Activated gamma-delta T cell (primary cell): ENCODE results near the gene GIGYF2.
A peak's percentile ranks its signal among the peaks of the same experiment; 100 is the strongest.
"Not testable (repeated sequence)": the region's sequence is repeated elsewhere in the genome, so short reads cannot be mapped to it uniquely, and the experiment has no call there.

Experiments used
- DNase-seq: peaks from one replicate; lab custom pipeline; 2025; lab: John Stamatoyannopoulos, UW
- total RNA-seq, 2 donors: gene quantifications; one replicate each; lab custom pipeline; 2026; lab: John Stamatoyannopoulos, UW

GIGYF2 gene, protein sequence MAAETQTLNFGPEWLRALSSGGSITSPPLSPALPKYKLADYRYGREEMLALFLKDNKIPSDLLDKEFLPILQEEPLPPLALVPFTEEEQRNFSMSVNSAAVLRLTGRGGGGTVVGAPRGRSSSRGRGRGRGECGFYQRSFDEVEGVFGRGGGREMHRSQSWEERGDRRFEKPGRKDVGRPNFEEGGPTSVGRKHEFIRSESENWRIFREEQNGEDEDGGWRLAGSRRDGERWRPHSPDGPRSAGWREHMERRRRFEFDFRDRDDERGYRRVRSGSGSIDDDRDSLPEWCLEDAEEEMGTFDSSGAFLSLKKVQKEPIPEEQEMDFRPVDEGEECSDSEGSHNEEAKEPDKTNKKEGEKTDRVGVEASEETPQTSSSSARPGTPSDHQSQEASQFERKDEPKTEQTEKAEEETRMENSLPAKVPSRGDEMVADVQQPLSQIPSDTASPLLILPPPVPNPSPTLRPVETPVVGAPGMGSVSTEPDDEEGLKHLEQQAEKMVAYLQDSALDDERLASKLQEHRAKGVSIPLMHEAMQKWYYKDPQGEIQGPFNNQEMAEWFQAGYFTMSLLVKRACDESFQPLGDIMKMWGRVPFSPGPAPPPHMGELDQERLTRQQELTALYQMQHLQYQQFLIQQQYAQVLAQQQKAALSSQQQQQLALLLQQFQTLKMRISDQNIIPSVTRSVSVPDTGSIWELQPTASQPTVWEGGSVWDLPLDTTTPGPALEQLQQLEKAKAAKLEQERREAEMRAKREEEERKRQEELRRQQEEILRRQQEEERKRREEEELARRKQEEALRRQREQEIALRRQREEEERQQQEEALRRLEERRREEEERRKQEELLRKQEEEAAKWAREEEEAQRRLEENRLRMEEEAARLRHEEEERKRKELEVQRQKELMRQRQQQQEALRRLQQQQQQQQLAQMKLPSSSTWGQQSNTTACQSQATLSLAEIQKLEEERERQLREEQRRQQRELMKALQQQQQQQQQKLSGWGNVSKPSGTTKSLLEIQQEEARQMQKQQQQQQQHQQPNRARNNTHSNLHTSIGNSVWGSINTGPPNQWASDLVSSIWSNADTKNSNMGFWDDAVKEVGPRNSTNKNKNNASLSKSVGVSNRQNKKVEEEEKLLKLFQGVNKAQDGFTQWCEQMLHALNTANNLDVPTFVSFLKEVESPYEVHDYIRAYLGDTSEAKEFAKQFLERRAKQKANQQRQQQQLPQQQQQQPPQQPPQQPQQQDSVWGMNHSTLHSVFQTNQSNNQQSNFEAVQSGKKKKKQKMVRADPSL (N-terminal part only)
- 166 to 169 reads per million in 2 donors for total RNA-seq

DNA sequence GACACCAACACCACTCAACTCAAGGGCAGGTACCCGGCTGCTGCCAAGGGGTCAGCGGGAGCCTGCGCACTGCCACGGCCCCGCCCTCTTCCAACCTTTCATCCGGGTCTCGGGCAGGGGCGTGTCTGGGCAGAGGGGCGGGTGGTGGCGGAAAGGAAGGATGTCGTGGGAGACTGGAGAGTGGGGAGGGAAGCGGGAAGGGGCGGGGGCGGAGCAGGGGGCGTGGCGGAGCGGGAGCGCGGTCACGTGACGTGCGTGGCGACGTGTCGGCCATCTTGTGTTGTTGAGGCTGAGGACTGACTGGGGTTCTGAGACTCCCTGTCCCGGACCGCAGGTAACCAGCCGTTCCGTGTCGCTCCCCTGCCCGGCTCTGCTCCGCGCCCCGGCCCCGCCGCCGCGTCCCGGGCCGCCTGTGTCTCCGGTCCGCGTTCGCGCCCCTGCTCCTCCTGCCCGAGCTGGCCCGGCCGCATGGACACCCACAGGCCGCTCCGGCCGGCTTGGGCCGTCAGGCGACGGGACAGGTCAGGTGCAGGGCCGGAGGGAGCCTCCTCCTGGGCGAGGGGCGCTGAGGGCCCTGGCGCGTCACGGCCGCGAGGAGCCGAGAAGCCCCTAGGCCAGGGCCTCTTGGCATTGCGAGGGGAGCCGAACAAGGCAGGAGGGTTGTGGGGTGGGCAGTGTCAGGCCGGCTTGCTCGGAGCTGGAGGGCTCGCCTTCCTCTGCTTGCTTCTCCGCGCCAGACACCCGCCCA is at the start of gene GIGYF2:
TSS of gene GIGYF2 (plus strand) at position 273 of the 748 bp plus-strand sequence. CDS start 37,867 bp downstream, outside the sequence.
- peak; percentile 81 for DNase-seq

DNA sequence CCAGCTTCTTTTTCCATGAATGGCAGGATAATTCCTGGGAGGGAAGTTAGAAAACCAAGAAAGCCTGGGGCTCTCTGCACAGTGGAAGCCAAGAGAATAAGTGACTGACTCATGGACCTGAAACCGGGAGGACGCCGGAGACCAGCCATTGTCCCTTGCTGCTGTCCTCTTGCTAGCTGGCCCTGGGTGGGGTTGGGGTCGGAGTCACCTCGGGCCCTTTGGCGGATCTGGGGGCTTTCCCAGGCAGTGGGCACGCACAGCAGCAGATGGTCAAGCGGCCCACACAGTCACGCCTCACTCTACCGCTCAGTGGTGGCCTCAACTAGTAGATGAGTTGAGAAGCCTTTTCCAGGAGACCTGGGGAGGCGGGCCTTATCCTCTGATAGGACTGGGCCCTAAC is 48.1 kb upstream of the GIGYF2 start:
- DNase-seq = no peak

DNA sequence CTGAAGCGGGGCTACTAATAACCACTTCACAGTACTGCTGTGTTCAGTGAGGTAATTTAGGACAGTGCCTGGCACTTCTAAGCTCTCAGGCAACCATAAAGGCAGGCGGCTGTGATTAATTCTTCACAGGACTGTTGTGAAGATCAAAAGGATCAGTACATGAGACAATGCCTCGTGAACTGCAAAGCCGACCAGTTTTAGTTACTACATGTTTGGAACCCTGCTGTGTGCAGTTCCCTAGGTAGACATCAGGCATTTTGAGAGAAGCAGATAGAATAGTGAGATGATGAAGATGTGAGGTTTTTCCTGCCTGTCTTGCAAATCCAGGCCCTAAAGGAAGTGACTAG is 44.7 kb upstream of the GIGYF2 start:
- no peak for DNase-seq

DNA sequence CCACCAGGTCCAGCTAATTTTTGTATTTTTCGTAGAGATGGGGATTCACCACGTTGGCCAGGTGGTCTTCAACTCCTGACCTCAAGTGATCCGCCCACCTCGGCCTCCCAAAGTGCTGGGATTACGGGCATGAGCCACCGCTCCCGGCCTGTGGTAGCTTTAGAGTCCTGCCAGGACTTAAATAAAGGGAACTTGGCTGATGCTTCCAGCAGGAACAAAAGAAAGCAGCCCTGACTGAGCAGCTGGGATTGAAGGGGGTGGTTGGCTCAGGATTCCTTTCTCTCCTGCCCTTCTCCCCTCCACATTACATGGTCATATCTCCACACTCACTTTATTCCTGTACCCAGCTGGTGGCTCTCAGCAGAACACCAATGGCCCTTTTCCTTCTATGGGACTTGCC is 43.7 kb upstream of the GIGYF2 start:
- no peak for DNase-seq

DNA sequence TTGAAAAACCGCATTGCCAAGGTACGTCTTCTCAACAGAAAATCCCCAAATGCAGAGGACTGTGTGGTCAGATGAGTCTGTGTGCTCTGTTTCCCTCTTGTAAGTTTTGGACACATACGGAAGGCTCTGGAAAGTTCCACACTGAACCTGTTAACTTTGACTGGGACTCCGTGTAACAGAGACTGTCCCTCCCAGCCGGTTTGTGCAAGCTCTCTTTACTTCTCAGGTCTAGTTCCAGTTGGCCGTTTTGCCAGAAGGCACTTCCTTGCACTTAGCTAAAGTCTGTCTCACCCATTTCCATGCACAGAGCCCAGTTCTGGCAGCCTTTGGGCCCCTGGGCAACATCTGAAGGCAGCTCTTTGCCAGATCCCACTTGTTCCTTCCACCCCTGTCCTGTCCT is 41.7 kb upstream of the GIGYF2 start:
- DNase-seq = no peak

DNA sequence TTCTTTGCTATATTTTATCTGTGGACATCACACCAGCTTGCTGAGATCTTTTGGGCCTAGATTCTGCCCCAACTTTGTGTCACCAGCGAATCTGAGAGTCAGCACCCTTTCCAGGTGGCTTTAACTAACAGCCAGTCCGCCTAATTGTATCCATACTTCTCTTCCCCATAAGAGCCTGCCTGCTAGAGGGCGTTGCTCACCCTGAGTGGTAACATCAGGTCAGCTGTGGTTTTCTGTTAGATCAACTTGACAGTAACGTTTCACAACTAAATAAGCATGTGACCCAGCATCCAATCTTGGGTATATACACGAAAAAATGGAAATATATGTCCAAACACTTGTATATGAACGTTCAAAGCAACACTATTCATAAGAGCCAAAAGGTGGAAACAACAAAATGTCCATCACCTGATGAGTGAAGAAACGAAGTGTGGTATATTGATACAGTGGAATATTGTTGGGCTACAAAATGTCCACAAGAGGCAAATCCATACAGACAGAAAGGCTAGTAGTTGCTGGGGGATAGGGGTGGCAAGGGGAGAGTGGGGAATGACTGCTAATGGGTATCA is 38.8 kb upstream of the GIGYF2 start:
- DNase-seq = no peak

DNA sequence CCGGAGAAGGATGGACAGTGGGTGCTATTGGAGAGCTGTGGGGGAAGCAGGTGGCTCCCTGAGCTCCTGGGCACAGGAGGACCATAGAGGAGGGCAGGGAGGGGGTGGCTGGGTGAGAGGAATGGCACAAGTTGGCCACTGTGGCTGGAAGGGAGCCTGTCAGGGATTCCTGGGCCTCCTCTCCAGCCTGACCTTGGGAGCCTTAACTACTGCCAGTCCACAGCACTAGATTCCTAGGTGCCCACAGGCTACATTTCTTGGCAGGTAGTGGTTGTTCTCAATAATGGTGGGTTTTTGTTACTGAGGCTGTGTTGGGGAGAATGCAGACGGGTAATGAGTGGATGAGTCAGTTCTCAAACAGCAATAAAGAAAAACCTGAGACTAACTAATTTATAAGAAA is 37.8 kb upstream of the GIGYF2 start:
- DNase-seq = no peak

DNA sequence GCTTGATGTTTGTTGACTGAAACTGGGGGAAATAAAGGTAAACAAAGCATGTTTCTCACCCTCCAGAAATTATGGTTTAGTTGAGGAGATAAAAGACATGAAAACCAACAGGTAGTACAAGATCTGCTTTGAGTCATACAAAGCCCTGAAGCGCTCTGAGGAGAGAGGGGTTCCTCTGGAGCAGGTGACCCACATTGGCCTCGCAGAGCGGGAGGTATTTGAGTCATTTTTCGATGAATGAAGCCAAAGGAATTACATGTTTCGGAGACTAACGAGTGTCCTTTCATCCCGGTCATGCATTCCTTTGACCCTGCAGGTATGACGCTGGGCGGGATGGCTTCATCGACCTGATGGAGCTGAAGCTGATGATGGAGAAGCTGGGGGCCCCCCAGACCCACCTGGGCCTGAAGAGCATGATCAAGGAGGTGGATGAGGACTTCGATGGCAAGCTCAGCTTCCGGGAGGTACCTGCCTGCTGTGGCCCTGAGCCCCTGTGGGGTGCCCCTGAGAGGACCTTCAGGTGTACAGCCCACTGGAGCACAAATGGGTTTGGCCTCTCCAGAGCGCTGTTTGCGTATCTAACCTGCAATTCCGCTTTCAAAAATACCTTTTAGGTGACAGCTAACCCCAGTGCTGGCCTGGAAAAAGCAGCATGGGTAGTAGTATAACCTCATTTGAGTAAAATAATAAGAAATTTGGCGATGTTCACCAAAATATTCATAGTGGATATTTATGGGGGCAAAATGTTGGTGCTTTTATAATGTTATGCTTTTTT is 34.5 kb upstream of the GIGYF2 start:
- DNase-seq = no peak

DNA sequence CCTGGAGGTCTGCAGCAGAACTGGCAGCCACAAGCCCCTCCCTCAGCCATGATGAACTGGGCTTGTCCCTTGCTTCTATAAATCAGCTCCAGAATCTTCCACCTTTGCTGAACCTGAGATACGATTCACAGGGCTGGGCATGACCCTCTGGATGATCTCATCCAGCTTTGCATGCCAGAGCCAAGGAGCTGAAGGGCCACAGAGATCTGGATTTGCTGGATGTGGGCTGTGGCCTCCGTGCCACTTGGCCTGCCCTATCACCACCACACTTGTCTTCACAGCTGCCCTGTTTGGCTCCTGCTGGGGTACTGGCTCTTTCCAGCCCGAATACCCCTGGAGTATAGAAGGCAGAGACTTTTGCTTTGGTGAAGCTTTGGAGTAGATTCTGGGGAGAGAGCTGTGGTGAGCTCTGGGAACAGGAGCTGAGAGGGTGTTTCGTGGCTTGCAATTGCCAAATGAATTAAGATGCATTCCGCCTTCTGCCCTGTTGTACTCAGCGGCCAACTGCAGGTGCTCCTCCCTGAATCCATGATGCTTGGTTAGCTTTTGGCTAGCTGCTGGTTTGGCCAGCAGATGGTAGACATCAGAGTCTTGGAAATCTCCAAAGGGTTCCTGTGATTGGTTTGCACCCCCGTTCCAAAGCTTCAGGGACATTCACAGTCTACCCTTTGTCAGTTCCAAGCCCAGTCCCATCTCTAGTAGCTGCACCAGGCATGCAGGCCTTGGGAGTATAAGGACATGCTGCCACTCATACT is 30.9 kb upstream of the GIGYF2 start:
- DNase-seq = no peak

DNA sequence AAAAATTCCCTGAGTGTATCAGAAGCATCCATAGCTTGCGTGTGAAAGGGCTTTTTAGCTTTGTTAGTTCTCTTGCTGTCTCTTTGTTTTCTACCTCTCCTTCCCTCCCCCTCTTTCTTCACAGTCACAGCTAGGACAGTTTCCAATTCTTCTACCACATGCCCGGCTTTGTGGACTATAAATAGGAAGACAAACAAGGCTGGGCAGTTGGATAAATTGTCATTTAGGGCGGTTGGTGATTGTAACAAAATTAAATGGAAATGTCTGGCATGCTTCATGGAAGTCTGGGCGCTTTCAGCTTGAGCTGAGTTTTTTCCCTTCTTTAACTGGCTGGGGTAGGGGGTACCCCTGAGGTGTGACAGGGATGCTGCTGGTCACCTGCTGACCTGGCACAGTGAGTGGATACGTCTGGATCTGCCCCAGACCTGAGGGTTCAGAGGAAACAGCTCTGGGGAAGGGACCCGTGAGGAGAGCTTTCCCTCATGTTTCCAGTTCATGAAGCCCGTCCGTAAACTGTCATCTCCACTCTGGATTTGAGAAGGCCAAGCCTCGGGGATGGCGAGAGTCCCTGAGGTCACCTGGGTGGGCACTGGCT is 29.0 kb upstream of the GIGYF2 start:
- DNase-seq = no peak

DNA sequence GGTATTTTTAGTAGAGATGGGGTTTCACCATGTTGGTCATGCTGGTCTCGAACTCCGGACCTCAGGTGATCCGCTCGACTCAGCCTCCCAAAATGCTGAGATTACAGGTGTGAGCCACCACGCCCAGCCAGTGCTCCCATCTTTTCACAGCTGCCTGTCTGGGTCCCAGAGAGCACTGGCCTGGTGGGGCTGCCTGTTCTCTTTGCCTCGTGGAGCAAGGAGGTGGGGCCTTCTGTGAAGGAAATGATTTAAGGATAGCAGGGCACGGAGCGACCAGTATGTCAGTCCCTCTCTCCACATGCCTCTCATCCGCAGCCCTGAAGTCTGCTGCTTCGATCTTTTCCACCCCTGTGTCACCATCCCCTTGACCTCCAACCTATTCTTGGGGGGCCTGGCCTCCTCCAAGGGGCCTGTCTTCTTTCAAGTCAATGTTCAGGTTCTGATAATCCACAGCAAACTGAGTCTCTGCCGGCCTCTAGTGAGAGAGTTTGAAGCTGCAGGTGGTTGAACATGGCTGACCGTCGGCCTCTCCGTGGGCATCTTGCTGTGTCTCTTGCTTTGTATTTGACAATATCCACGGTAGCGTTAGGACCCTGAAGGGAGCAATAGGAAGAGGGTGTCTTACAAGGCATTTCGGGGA is 28.2 kb upstream of the GIGYF2 start:
- DNase-seq = no peak

DNA sequence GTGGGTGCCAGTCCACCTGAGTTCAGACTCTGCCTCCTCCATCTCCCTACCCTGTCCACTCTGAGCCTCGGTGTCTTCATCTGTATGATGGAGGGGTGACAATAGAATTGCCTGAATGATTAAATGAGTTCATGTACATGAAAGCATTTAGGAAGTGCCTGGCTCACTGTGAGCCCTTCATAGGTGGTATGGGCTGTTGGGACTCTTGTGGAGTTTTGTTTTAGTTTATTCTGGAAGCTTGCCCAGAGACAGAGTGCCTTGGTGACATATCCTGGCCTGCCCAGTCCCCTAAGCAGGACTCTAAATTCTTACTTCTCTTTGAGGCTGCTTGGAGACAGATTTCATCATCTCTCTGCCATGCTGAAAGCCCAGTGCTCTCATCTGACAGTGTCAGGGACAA is 24.5 kb upstream of the GIGYF2 start:
- DNase-seq = no peak

DNA sequence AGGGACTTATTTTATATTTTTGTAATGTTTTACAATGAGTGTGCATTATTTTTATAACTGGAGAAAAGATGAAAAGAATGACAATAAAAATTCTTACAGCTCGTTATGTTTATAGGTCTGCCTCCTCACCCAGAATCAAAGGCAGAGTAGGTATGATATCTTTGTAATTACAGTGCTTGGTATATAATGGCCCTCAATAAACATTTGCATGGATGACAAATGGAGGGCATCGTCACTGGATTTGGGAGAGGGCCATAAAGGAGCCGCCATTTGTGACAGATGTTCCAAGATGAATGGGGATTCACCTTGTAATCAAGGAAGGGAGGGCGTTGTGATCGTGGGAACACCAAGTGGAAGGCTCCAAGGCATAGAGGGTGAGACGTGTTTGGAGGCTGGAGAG is 22.6 kb upstream of the GIGYF2 start:
- no peak for DNase-seq

DNA sequence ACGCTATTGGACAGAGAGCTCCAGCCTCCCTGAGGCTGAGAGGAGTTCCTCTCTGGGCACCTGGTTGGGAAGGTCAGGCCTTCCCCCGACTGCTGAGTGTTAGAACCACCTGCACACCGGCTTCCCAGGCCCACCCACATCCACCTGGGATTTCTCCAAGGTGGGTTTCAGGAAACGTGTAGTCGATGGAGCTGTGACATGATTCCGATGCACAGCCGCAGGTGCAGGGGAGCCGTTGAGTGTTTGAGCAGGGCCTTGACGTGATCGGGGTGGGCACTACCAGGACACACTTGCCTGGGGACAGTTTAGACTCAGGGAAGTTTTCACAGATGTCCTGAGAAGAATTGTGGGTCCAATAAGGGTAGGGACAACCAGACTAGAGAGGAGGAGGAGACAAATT is 21.8 kb upstream of the GIGYF2 start:
- DNase-seq = no peak

DNA sequence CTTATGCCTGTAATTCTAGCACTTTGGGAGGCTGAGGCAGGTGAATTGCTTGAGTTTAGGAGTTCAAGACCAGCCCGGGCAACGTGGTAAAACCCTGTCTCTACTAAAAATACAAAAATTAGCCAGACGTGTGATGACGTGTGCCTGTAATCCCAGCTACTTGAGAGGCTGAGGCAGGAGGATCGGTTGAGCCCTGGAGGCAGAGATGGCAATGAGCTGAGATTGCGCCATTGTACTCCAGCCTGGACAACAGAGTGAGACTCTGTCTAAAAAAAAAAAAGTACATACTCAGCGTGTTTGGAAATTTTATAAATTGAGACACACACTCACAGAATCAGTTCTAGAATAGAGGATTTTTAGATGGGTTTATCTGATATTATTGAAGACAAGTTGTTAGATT is 17.1 kb upstream of the GIGYF2 start:
- DNase-seq = no peak

DNA sequence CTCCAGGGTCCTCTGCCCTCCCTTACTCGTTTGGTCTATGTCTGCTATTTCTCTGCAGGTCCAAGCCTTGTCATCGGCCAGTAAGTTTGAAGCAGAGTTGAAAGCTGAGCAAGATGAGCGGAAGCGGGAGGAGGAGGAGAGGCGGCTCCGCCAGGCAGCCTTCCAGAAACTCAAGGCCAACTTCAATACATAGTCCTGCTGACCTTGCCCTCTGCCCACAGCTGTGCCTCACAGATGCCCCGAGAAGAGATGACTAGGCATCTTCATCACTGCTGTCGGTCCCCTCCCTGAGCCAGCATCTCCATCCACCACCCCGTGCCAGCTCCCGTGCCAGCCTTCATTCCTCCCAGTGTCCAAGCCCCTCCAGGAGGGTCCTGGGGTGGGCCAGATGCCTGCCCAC is 15.6 kb upstream of the GIGYF2 start:
- DNase-seq = no peak

DNA sequence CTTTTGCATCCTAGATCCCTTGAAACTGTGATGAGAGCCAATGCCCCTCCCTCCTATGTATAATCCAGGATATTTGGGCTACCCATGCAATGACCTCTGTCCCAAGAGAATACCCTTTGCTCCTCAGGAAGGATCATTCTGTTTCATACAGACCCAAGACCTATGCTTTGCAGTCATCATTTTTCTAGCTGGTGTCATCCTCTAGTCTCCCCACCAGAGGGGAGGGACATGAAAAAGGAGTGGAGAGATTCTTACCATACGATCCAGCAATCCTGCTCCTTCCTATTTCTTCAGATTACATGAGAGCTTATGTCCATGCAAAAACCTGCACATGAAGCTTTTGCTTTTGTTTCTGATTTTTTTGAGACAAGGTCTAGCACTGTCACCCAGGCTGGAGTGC is 13.8 kb upstream of the GIGYF2 start:
- DNase-seq = no peak

DNA sequence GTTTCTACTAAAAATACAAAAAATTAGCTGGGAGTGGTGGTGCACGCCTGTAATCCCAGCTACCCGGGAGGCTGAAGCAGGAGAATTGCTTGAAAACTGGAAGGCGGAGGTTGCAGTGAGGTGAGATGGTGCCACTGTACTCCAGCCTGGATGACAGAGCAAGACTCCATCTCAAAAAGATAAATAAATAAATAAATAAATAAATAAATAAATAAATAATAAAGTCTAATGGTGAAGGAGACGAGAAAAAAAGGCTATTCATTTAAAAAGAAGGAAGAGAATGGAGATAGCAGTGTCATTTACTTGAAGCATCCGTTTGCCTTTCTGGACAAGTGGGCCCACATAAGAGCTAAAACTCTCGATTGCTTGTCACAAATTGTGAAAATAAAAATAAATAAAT is 11.7 kb upstream of the GIGYF2 start:
- not testable (repeated sequence) for DNase-seq
